H1 (cell line): Measurements from ENCODE around the gene IQCF6.

Experiments used
- EP300 ChIP-seq, 2 experiments: IDR thresholded peaks; 1 replicate in 1 of 2; 2 replicates in 1 of 2; pipeline ENCODE4 v1.6.1; 2011 to 2012; ENCODE audit warnings: low read depth in 2 of 2, low read length in 2 of 2, mild to moderate bottlenecking in 2 of 2, borderline replicate concordance in 1 of 2, inconsistent platforms in 1 of 2, moderate library complexity in 1 of 2
- EZH2 ChIP-seq: fragments of 200-600 bp; sonication (generic); IDR thresholded peaks from 2 replicates; pipeline ENCODE4 v1.7.1; 2012; ENCODE audit warnings: low read depth, mild to moderate bottlenecking, moderate library complexity, low read length, inconsistent platforms; ENCODE audit not compliant: severe bottlenecking
- GABPA ChIP-seq: IDR thresholded peaks from 2 replicates; pipeline ENCODE4 v1.6.1; 2011; ENCODE audit warnings: mild to moderate bottlenecking, low read length, moderate library complexity, borderline replicate concordance; ENCODE audit not compliant: insufficient read depth
- JUND ChIP-seq: IDR thresholded peaks from 2 replicates; pipeline ENCODE4 v1.6.1; 2011; ENCODE audit warnings: mild to moderate bottlenecking, improper control_type of control experiment, low read length
- KDM5A ChIP-seq: fragments of 200-600 bp; IDR thresholded peaks from 2 replicates; pipeline ENCODE4 v1.7.1; 2012; ENCODE audit warnings: mild to moderate bottlenecking, low read length, inconsistent platforms, mixed read lengths
- NANOG ChIP-seq: IDR thresholded peaks from 2 replicates; pipeline ENCODE4 v1.6.1; 2011; ENCODE audit warnings: low read length, low read depth, mild to moderate bottlenecking, inconsistent platforms; ENCODE audit not compliant: insufficient read depth, poor library complexity, severe bottlenecking
- POLR2AphosphoS5 ChIP-seq: IDR thresholded peaks from 2 replicates; pipeline ENCODE4 v1.6.1; 2011; ENCODE audit warnings: low read depth, low read length
- SIRT6 ChIP-seq: IDR thresholded peaks from one replicate; pipeline ENCODE4 v1.7.1; 2012; ENCODE audit warnings: low read length, inconsistent platforms
- SP1 ChIP-seq: IDR thresholded peaks from 2 replicates; pipeline ENCODE4 v1.6.1; 2011; ENCODE audit warnings: low read depth, low read length
- SUZ12 ChIP-seq: fragments of 200-600 bp; sonication (generic); IDR thresholded peaks from 2 replicates; pipeline ENCODE4 v1.6.1; 2012; ENCODE audit warnings: mild to moderate bottlenecking, inconsistent platforms, low read length, moderate library complexity, mixed read lengths
- TEAD4 ChIP-seq: IDR thresholded peaks from 2 replicates; pipeline ENCODE4 v1.6.1; 2012; ENCODE audit warnings: low read depth, low read length, inconsistent platforms, mixed read lengths
- YY1 ChIP-seq: IDR thresholded peaks from 2 replicates; pipeline ENCODE4 v1.6.1; 2011; ENCODE audit warnings: low read depth, mild to moderate bottlenecking, low read length
- TF ChIP-seq, protein P1 (sequence below): IDR thresholded peaks from 2 replicates; pipeline ENCODE4 v1.6.1; 2011; ENCODE audit warnings: low read length, improper control_type of control experiment
- TF ChIP-seq, protein P2 (sequence below), 3 experiments: IDR thresholded peaks; 1 replicate in 2 of 3; 2 replicates in 1 of 3; pipeline versions ENCODE4 v1.5.1 to v1.6.1; 2011; ENCODE audit warnings: low read length in 3 of 3, mild to moderate bottlenecking in 3 of 3, inconsistent platforms in 2 of 3, low read depth in 1 of 3, moderate library complexity in 1 of 3; ENCODE audit not compliant: insufficient read depth in 1 of 3; ENCODE audit errors: control extremely low read depth in 1 of 3

DNA sequence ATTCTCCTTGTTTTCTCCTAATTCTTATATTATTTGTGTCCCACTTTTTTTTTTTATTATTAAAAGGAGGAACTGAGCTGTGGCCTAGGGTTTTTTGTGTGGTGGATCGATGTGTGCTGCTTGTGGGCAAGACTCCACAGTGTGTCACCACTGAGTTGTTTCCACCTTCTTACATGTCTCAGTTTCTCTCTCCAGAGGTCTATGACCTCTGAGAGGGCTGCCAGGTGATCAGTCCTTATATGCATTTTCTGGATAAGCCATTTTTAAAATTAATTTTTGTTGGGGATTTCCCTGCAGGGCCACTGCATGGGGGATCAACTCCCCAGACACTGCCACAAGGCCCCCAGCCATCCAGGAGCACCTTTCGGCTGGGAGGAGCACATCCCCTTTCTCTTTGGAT, 27.8 kb downstream of the IQCF6 start:
- no peak for TF ChIP-seq EP300 (IDR thresholded peaks at IDR 0.05; ENCODE audit: borderline replicate concordance in 1 of 2, low read depth in 2 of 2, low read length in 2 of 2)
- TF ChIP-seq, protein P1, sequence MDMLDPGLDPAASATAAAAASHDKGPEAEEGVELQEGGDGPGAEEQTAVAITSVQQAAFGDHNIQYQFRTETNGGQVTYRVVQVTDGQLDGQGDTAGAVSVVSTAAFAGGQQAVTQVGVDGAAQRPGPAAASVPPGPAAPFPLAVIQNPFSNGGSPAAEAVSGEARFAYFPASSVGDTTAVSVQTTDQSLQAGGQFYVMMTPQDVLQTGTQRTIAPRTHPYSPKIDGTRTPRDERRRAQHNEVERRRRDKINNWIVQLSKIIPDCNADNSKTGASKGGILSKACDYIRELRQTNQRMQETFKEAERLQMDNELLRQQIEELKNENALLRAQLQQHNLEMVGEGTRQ: no peak
- TF ChIP-seq, protein P2, sequence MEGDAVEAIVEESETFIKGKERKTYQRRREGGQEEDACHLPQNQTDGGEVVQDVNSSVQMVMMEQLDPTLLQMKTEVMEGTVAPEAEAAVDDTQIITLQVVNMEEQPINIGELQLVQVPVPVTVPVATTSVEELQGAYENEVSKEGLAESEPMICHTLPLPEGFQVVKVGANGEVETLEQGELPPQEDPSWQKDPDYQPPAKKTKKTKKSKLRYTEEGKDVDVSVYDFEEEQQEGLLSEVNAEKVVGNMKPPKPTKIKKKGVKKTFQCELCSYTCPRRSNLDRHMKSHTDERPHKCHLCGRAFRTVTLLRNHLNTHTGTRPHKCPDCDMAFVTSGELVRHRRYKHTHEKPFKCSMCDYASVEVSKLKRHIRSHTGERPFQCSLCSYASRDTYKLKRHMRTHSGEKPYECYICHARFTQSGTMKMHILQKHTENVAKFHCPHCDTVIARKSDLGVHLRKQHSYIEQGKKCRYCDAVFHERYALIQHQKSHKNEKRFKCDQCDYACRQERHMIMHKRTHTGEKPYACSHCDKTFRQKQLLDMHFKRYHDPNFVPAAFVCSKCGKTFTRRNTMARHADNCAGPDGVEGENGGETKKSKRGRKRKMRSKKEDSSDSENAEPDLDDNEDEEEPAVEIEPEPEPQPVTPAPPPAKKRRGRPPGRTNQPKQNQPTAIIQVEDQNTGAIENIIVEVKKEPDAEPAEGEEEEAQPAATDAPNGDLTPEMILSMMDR (IDR thresholded peaks at IDR 0.05; ENCODE audit: control extremely low read depth in 1 of 3, insufficient read depth in 1 of 3, low read depth in 1 of 3, low read length in 3 of 3): no peak
- TF ChIP-seq TEAD4: no peak
- TF ChIP-seq SUZ12: no peak
- TF ChIP-seq JUND: no peak
- no peak for TF ChIP-seq KDM5A
- TF ChIP-seq EZH2: no peak
- no peak for TF ChIP-seq POLR2AphosphoS5
- no peak for TF ChIP-seq YY1
- TF ChIP-seq SP1: no peak
- TF ChIP-seq GABPA: no peak
- no peak for TF ChIP-seq NANOG
- TF ChIP-seq SIRT6: no peak
